Activated CD4-positive, alpha-beta T cell treated with anti-CD3 and anti-CD28 coated beads for 36 hours (primary cell): Measurements from ENCODE around the gene ADAMTS10. TPM values are rescaled to one million over a fixed set of nuclear protein-coding genes. Genes with fewer than 3 reads are reported as not detected.

Source experiments
- total RNA-seq, 2 experiments: library from RNA; stranded (reverse); gene quantifications; one replicate each; pipeline ENCODE4 v1.2.3, GENCODE V29; 2021

The ADAMTS10 gene
- total RNA-seq, 2 experiments from 2014 or later, result 4.5 to 5.0 TPM

Other genes starting within 250 kb of the ADAMTS10 start
- gene ANGPTL4, start 246.6 kb downstream of the ADAMTS10 start, total RNA-seq, result 1 to 10 TPM; 7.4 to 7.9 TPM
- gene RAB11B, start 220.4 kb downstream of the ADAMTS10 start, total RNA-seq, result 10 to 100 TPM; 74.3 to 93.4 TPM
- gene MARCHF2, start 197.4 kb downstream of the ADAMTS10 start, total RNA-seq, result 10 to 100 TPM in 1 of 2 experiments, 1 to 10 TPM in 1; 9.1 to 10.1 TPM
- 100 to 1,000 TPM; 250 to 304 TPM for gene HNRNPM, start 165.7 kb downstream of the ADAMTS10 start, total RNA-seq
- gene PRAM1, start 108.1 kb downstream of the ADAMTS10 start, total RNA-seq, result 1 to 10 TPM in 1 of 2 experiments, under 1 TPM in 1; 0.90 to 1.1 TPM
- gene ZNF414, start 96.5 kb downstream of the ADAMTS10 start, total RNA-seq, result 10 to 100 TPM; 21.0 to 23.7 TPM
- 10 to 100 TPM; 13.7 to 18.3 TPM for gene MYO1F, start 33.3 kb downstream of the ADAMTS10 start, total RNA-seq
- not detected for gene NFILZ, start 19.9 kb upstream of the ADAMTS10 start, total RNA-seq
- not detected for gene ACTL9, start 88.1 kb upstream of the ADAMTS10 start, total RNA-seq
- gene OR2Z1, start 110.9 kb upstream of the ADAMTS10 start, total RNA-seq, result not detected
- gene ZNF558, start 221.6 kb upstream of the ADAMTS10 start, total RNA-seq, result 10 to 100 TPM; 31.8 to 33.5 TPM
- not detected for gene MBD3L1, start 221.7 kb upstream of the ADAMTS10 start, total RNA-seq